Epithelial cell of prostate (primary cell): ENCODE results near the gene C2orf92.

Experiments used
- DNase-seq: peaks from one replicate; pipeline ENCODE4 v3.0.0-alpha.2; 2011; ENCODE audit warnings: low read depth, low spot score
- H3K27ac ChIP-seq: fragments of 450-650 bp; 2 replicates; pipeline ENCODE4 v1.5.1; 2017; ENCODE audit warnings: mild to moderate bottlenecking

Gene C2orf92

DNA sequence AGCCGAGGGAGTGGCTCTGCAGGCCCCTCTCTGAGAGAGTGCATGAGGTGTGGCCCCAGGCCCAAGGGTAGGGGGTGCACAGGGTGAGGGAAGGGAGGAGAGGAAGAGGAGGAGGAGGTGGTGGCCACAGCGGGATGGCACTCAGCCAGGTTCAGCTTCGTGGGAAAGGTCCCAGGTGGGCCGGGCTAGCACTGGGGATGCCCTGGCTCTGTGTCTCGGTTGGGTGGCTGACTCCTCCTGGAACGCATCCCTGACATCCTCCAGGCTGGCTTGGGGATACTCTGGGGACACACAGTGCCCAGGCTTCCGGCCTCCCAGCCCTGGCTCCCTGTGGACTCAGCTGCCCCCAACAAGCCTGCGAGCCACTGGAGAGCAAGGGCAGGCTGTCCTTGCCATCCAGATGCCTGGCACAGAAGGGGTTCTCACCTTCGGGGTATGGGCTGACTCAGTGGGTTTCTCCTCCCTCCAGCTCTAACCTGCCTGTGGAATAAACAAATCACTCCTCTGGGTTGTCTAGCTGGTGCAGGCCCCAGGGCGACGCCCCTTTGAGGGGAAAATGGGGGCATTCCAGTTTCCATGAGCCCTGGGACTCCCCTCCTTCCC lies 43.3 kb downstream of the C2orf92 start:
- H3K27ac ChIP-seq = no peak overlapping the region
- no peak for DNase-seq

DNA sequence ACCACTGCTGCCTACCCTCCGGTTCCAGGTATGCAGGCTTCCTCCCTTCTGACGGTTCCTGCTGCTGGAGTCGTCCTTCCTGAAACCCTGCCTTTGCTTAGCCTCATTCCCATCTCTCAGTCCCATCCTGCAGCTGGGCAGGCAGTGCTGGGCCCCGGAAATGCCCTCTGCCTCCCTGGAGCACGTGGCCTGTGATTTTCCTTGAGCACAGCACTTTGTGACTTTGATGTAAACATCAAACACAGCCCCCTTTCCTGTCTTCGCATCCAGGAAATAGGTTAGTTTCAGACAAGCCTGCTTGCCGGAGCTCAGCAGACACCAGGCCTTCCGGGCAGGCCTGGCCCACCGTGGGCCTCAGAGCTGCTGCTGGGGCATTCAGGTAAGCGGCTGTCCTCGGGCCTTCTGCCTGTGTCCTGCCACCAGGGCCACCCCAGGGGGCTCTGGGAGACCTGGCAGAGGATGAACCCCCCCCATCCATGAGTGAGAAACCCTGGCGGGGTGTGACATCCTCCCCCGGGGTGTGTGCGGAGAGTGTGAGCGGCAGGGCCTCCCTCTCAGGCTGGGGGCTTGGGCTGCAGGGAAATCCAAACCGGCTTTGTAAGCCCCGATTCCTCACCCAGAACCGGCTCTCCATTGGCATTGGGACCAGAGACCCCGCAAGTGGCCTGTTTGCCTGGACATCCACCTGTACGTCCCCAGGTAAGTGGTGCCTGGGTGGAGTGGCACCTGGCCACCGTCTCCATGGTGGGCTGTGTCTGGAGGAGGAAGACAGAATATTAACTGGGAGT lies 44.0 kb downstream of the C2orf92 start, which contains the start of gene ZAP70:
TSS of gene ZAP70 (plus strand) at position 281 of the 788 bp plus-strand sequence. CDS start 10,461 bp downstream, outside the sequence.
- no peak within 1 kb of the TSS for H3K27ac ChIP-seq
- no peak for DNase-seq

DNA sequence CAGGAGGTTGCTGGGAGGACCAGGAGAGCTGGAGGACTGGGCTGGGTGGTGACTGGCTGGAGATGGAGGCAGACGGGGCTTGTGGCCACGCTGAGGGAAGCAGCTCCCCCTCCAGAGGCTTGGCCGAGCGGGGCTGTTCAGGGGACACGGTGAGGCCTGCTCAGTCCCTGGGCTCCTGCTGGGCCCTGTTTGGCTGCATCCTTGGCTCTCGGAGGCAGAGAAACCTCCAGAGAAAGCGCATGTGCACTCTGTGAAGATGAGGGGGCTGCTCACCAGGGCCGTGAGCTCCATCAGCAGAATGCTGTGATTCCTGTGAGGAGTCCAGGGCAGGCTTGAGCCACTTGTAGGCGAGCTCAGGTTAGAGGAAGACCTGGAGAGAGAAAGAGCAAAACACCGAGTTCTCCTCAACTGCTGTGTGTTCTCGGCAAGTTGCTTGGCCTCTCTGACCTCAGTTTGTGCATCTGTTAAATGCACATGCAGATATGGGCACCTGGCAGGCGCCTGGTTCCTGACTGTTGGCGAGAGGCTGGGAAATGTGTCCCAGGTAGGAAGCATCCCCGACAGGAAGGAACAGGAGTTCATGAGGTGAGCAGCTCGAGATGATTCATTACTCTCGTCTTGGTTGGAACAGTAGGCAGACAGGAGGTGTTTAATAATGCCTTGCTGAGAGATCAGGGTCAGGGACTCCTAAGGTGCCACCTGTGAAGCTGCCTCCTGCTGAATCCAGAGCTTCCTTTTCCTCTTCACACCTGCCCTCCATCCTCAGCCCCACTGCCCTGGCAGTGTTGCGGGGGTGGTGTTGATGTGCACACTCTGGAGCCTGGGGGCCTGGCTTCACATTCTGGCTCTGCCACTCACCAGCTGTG lies 44.8 kb downstream of the C2orf92 start:
- no peak overlapping the region for H3K27ac ChIP-seq
- no peak for DNase-seq

DNA sequence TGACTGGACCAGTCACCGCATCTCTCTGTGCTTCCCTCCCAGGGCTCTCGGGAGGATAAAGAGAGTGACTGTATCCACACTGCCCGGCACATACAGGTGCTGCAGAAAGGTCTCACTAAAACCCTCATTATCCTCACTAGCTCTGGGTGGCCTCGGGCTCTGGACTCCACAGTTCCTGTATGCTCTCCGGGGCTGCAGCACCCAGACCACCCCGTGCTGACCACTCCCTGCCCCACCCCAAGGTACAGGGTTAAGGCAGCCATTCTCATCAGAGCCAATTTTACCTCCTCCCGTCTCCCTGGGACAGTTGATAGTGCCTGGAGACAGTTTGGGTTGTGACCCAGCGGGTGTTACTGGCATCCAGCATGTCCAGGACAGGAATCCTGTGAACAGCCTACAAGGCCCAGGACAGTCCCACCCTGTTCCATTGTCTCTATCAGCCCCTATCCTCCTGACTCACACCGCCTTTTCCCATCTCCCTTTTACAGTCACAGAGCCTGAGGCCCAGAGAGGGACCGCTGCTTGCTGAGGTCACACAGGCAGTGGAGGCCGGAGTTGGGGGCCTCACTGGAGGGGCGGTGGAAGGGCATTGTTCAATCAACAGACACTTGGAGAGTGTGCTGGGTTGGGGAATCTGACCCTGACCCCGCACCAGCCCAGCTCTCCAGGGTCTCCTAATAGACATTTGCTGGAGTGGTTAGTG lies 45.6 kb downstream of the C2orf92 start:
- no peak for DNase-seq
- H3K27ac ChIP-seq = no peak overlapping the region

DNA sequence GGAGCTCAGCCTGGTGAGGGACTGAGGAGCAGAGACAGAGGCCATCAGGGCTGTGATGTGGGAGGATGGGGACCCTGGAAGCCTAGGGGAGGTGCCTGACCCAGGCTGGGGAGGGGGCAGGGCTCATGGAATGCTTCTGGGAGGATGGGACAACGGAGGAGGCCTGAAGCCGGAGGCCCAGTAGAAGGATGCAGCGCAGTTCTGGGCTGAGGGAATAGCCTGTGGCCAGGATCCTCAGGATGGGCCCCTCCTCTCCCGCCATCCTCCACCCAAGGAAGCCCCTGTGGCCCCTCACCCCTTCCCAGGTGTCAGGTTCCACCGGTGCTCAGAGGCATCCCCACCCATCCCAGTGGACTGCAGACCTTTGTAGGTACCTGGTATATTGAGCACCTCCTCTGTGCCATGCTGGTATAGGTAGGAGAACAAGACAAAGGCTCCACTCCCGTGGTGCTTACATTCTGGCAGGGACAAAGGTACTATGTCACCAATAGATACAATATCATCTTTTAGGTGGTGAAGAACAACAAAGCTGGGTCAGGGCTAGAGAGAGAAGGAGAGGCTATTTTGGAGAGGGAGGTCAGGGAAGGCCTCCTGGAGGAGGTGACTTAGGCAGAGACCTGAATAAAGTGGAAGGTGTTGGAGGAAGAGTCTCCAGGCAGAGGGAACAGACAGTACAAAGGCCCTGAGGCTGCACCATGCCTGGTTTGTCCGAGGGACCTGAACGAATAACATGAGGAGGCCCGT lies 46.6 kb downstream of the C2orf92 start:
- no peak overlapping the region for H3K27ac ChIP-seq
- no peak for DNase-seq

DNA sequence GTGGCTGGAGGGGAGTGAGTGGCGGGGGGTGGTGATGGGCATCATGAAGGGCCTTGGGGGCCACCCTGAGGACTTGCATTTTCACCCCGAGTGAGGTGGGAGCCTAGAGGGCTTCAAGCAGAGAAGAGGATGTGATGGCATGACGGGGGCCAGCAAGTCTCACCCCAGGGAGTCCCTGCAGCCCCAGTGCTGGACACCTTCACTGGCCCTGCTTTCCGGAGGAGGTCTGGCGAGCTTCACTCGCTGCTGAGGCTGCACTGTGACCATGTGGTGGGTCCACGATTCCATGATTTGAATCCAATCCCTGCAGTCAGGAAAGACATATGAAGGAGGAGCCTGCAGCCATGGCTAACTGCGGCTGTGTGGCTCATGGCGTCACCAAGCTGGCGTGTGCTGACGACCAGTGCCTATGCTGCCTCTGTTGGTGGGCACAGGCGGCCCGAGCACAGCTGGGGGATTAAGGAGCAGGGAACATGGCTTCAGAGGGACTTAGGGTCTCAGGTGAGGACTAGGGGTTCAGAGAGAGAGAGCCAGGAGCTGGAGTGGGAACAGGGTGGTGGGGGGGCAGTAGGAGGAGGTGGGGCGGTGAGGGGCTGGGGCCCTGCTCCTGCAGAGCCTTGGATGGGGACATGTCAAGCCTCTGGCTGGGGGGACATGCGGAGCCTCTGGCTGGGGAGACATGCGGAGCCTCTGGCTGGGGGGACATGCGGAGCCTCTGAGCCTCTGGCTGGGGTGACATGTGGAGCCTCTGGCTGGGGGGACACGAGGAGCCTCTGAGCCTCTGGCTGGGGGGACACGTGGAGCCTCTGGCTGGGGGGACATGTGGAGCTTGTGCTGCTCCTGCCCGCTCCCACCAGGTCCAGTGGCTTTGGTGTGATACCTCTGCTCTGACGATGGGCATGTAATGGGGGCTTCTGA lies 47.4 kb downstream of the C2orf92 start:
- no peak for DNase-seq
- no peak overlapping the region for H3K27ac ChIP-seq

DNA sequence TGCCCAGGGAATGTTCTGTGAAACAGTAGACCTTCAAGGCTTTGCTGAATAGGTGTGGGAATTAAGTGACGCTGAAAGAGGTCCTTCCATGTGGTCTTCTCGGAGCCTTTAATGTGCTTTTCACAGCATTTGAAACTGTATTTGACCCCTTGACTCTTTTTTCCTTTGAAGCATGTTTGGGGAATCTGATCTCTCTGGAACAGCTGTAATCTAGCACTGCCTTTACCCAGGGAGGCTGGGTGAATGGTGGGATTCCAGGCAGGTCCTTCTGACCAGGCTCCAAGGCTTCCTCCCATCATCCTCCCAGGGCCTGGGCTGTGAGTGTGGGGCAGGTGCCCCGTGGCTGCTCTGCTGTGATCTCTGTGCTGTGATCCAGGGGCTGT lies 48.1 kb downstream of the C2orf92 start:
- H3K27ac ChIP-seq = no peak overlapping the region
- DNase-seq = no peak

DNA sequence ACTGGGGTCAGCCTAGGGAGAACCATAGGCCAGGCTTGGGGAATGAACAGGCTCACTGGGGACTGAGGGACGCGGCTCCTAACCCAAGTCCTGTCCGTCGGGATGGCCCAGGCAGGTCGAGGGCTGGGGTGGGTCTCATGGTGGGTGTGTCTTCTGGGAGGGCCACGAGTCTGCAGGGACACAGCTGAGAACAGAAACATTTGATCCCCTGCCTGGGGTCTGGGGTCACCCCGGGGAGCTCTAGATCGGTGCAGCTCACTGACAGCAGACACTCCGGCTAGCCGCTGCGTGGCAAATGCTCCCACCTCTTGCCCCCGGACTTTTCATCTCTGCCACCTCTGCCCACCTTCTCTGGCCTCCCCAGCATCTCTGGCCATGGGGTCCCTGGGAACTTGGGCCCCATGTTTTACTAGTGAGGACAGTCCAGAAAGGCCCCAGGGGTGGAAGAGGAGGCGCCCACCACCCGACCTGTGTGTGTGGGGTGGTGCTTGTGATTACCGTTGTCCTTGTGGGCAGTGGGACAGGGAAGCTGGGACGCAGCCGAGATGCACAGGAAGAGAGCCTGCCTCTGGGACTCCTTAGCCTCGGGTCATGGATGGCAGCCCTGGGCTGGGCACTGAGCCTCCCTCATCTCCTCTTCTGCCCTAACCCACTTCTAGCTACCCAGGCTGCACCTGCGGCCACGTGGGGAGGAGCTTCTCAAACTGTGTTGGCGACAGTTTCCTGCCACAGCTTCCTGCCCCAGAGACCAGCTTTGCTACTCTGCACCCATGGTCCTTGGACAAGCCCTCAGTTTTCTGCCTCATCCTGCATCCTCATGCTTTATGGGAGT lies 48.8 kb downstream of the C2orf92 start:
- no peak for DNase-seq
- H3K27ac ChIP-seq = no peak overlapping the region

DNA sequence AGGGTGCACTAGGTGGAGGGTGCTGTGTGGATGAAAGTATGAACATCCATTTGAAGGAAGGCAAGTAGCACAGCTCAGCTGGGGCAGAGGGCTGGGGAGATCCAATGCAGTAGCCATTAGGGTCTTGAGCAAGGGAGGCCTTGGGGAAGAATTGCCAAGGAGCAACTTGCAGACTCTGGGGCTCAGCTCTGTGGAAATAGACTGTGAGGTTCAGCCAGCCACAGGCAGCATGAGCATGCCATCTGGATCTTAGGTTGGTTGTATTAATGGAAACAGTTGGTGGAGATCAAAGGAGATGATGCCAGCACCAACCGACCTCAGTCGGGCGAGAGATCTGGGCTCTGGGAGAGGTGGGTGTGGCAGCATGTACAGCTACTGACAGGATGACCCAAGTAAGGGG lies 49.4 kb downstream of the C2orf92 start:
- no peak overlapping the region for H3K27ac ChIP-seq
- no peak for DNase-seq

DNA sequence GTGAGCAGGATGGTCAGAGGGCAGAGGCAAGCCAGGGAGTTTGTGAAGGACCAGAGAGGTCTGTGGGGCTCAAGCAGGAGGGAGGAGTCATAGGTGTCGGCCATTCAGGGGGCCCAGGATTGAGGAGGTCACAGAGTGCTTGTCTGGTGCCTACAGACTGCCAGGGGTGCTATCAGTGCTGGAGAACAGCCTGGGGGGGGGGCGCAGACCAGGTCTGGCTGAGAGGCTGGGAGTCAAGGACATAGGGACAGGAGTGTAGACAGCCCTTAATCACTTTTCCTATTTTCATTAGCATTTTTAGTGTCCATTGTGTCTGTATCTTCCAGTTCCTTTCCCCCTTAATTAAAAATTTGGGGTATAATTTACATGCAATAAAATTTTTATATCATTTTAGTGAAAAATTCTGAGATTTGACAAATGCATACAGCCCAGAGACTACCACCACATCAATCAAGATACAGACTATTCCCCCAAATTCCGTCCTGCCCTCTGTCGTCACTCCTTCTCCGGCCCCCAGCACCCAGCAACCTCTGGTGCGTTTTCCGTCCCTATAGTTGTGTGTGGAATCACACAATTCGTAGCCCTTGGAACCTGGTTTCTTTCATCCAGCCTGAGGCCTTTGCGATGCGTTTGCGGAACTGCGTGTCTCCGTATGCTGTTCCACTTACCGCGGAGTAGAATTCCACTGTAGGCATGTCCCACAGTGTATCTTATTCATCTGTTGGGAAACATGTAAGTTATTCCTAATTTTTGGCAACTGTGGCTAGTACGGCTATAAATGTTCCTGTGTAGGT lies 50.0 kb downstream of the C2orf92 start:
- DNase-seq = no peak
- H3K27ac ChIP-seq = no peak overlapping the region

DNA sequence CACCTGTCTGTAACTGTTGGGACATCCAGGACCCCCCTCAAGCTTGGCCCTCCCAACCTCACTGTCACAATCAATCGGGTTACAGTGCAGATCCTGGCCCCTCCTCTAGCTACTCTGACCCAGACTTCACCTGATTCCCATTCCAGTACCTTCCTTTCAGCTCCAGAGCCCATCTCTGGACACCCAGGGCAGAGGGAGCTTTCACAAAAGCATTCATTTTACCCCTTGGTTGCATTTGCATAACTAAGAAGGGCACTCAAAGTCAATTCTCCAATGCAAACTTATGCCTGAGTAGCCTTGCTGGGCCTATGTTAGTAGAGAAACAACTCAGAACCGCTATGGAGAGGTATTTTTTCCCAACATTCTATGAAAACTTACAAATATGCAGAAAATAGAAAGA lies 51.2 kb downstream of the C2orf92 start:
- no peak for DNase-seq
- H3K27ac ChIP-seq = no peak overlapping the region

DNA sequence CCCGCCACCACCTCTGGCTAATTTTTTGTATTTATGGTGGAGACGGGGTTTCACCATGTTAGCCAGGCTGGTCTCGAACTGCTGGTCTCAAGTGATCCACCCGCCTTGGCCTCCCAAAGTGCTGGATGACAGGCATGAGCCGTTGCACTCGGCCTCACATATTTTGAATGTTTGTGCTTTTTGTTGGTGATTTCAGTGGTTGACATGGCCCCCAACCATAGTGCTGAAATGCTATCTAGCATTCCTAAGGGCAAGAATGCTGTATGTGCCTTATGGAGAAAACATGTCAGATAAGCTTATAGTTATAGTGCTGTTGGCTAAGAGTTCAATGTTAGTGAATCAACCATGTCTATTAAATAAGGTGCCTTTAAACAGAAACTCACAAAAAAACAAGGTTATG lies 52.7 kb downstream of the C2orf92 start:
- DNase-seq = no peak
- no peak overlapping the region for H3K27ac ChIP-seq

DNA sequence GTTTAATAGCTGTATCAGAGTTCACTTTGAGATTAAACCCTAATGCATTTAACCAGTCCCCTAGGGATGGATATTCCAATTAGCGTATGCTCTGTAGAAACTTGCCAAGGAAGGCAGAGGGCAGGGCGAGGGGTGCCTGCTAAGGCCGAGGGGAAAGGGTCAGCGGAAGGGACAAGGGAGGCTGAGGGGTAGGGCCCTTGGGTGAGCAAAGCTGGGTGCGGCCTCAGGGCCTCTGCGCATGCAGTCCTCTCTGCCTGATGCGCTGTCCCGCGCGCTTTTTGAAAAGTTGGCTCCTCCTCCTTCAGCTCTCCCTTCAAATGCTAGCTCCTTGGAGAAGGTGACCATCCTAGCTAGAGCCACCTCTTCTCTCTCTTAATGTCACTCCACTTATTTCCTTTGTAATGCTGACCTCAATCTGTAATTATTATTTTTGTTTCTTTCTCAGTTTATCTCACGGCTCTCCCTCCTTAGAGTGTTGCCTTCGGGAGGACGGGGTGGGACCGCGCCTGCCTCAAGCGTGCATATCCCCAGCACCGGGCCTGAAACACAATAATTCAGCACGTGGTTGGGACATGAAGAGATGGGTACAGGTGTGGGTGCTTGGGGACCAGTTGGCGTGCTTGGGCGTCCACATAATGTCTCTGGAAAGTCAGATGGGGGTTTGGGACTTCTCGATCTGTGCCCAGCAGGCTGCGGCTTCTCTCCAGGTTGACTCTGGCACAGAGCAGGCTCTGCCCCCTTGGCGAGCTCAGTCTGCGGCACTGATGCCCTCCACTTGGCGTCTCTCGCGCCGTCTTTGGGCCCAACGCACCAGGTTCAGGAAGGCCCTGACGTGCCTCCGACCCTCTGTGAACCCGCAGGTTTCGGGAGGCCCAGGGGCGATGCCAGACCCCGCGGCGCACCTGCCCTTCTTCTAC lies 53.9 kb downstream of the C2orf92 start:
- DNase-seq = no peak
- H3K27ac ChIP-seq = no peak overlapping the region

DNA sequence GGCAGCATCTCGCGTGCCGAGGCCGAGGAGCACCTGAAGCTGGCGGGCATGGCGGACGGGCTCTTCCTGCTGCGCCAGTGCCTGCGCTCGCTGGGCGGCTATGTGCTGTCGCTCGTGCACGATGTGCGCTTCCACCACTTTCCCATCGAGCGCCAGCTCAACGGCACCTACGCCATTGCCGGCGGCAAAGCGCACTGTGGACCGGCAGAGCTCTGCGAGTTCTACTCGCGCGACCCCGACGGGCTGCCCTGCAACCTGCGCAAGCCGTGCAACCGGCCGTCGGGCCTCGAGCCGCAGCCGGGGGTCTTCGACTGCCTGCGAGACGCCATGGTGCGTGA lies 54.5 kb downstream of the C2orf92 start:
- no peak for DNase-seq
- H3K27ac ChIP-seq = no peak overlapping the region

DNA sequence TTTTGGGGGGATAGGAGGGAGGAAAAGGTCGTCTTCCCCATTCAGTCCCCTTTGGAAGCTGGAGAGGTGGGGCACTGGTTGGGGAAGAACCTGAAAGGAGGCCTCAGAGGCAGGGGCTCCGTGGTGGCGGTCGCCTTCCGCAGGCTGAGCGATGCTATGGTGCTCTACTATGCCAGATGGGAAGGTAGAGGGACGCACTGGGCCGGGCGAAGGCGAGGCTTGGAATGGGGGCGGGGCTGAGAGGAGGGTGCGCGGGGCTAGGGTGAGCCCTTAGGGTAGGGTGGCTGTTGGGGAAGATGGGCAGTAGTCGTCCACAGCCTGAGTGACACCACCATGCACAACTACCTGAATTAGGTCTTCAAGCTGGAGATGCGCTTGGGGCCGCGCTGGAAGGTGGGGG lies 55.0 kb downstream of the C2orf92 start:
- DNase-seq = no peak
- no peak overlapping the region for H3K27ac ChIP-seq

DNA sequence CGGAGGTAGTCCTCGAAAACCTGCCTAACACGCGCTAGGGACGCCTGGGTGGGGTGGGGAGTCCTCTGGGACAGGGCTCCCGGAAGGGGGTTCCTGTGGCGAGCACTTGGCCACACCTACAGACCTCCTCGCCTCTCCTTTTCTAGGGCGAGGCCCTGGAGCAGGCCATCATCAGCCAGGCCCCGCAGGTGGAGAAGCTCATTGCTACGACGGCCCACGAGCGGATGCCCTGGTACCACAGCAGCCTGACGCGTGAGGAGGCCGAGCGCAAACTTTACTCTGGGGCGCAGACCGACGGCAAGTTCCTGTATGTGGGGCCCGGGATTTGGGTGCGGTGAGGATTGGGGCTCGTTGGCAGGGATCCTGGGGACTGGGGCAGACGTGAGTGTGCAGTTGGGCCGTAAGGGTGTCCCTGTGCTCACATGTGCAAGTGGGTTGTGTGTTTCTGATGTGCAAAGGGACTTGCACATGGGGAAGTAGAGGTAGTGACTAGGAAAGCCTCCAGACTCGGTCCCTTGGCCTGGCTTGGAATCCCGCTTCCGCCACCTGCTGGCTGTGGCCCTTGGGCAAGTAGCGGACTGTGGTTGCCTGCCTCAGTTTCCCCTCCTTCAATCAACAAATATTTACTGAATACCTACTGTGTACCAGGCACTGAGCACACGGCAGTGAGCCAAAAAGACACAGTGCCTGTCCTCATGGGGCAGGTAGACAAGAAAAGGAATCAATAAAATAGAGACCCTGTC lies 55.6 kb downstream of the C2orf92 start:
- no peak overlapping the region for H3K27ac ChIP-seq
- no peak for DNase-seq
